H1 (cell line): ENCODE data around the gene MEIOB. TPM values are rescaled to one million over a fixed set of nuclear protein-coding genes. Genes with fewer than 3 reads are reported as not detected.

Experiments used
- CTCF ChIA-PET: fragments of 300-600 bp; sonication (Branson Sonifier 250); formaldehyde crosslinking; loops from one replicate; lab custom pipeline; 2021; ENCODE audit not compliant: partially characterized antibody; lab: Charles Lee
- POLR2A ChIA-PET: fragments of 300-600 bp; sonication (Branson Sonifier 250); formaldehyde crosslinking; loops from one replicate; lab custom pipeline; 2021; ENCODE audit warnings: inconsistent platforms; ENCODE audit not compliant: partially characterized antibody; lab: Charles Lee
- DNase-seq, 2 experiments: peaks; one replicate each; pipeline versions ENCODE4 v3.0.0 to v3.0.0-alpha.2; 2010 to 2022; ENCODE audit warnings: low spot score in 2 of 2, low read depth in 1 of 2, mixed read lengths in 1 of 2
- FAIRE-seq: peaks from 2 replicates; lab custom pipeline; 2011; peaks lifted over from hg19 to GRCh38; lab: Jason Lieb, UNC
- H2AFZ ChIP-seq: 2 replicates; pipeline ENCODE4 v1.8.1; 2012; ENCODE audit warnings: low read length, inconsistent platforms
- H2AK5ac ChIP-seq: 2 replicates; pipeline ENCODE4 v1.6.1; 2013; ENCODE audit warnings: low read depth, low read length
- H2BK120ac ChIP-seq: replicated peaks from 2 replicates; pipeline ENCODE3; 2013; ENCODE audit warnings: low read depth, low read length, inconsistent platforms
- H2BK12ac ChIP-seq: 2 replicates; pipeline ENCODE4 v1.6.1; 2013; ENCODE audit warnings: low read depth, low read length
- H2BK15ac ChIP-seq: 2 replicates; pipeline ENCODE4 v1.6.1; 2013; ENCODE audit warnings: low read length
- H2BK20ac ChIP-seq: 2 replicates; pipeline ENCODE4 v1.6.1; 2013; ENCODE audit warnings: low read length
- H2BK5ac ChIP-seq: 2 replicates; pipeline ENCODE4 v1.6.1; 2013; ENCODE audit warnings: low read depth, low read length
- H3K14ac ChIP-seq: 2 replicates; pipeline ENCODE4 v1.6.1; 2013; ENCODE audit warnings: inconsistent platforms; ENCODE audit not compliant: insufficient read length
- H3K18ac ChIP-seq: 2 replicates; pipeline ENCODE4 v1.6.1; 2013; ENCODE audit warnings: low read length; ENCODE audit errors: extremely low read depth
- H3K23ac ChIP-seq: 2 replicates; pipeline ENCODE4 v1.6.1; 2013; ENCODE audit warnings: inconsistent platforms; ENCODE audit not compliant: insufficient read length
- H3K23me2 ChIP-seq: 2 replicates; pipeline ENCODE4 v1.6.1; 2013; ENCODE audit warnings: low read depth, low read length
- H3K27ac ChIP-seq: 2 replicates; pipeline ENCODE4 v1.6.1; 2011; ENCODE audit warnings: low read depth, low read length, inconsistent platforms
- H3K27me3 ChIP-seq, 4 experiments: replicated peaks in 1 of 4; 1 replicate in 1 of 4; 2 replicates in 3 of 4; pipeline versions ENCODE4 v1.6.1 to v1.8.1; 2011 to 2013; ENCODE audit warnings: low read length in 3 of 4, mild to moderate bottlenecking in 3 of 4, inconsistent platforms in 2 of 4, mixed read lengths in 2 of 4, moderate library complexity in 1 of 4; ENCODE audit not compliant: control insufficient read depth in 3 of 4, insufficient read depth in 3 of 4; ENCODE audit errors: extremely low read depth in 1 of 4
- H3K36me3 ChIP-seq, 4 experiments: 2 replicates each; pipeline versions ENCODE4 v1.6.1 to v1.8.1; 2011 to 2013; ENCODE audit warnings: mild to moderate bottlenecking in 4 of 4, low read length in 3 of 4, moderate library complexity in 2 of 4, control low read depth in 1 of 4, inconsistent platforms in 1 of 4; ENCODE audit not compliant: insufficient read depth in 4 of 4, control insufficient read depth in 2 of 4
- H3K4ac ChIP-seq: replicated peaks from 2 replicates; pipeline ENCODE3; 2013; ENCODE audit warnings: low read length, low read depth, mixed read lengths, inconsistent platforms; ENCODE audit not compliant: insufficient read length
- H3K4me1 ChIP-seq, 4 experiments: replicated peaks in 1 of 4; 1 replicate in 1 of 4; 2 replicates in 3 of 4; pipeline versions ENCODE4 v1.6.1 to v1.8.1; 2011 to 2013; ENCODE audit warnings: low read length in 3 of 4, inconsistent platforms in 2 of 4, mixed read lengths in 1 of 4; ENCODE audit not compliant: insufficient read depth in 4 of 4, control insufficient read depth in 3 of 4
- H3K4me2 ChIP-seq, 2 experiments: 2 replicates each; pipeline versions ENCODE4 v1.6.1 to v1.8.1; 2011 to 2013; ENCODE audit warnings: low read depth in 2 of 2, low read length in 2 of 2, control low read depth in 1 of 2, inconsistent platforms in 1 of 2, mild to moderate bottlenecking in 1 of 2; ENCODE audit not compliant: insufficient read depth in 1 of 2
- H3K4me3 ChIP-seq, 4 experiments: fragments of 200-600, 300-600 bp in 1 of 4; sonication (generic), shearing (Covaris generic), sonication (Bioruptor Twin) in 1 of 4; 2 replicates each; pipeline versions ENCODE4 v1.5.1 to v1.8.1; 2011 to 2016; ENCODE audit warnings: low read length in 4 of 4, low read depth in 3 of 4, control low read depth in 2 of 4, inconsistent platforms in 2 of 4, mild to moderate bottlenecking in 2 of 4, mixed read lengths in 1 of 4, moderate library complexity in 1 of 4; ENCODE audit not compliant: insufficient read depth in 2 of 4; ENCODE audit errors: extremely low read depth in 1 of 4
- H3K56ac ChIP-seq: replicated peaks from 2 replicates; pipeline ENCODE3; 2013; ENCODE audit warnings: low read depth, mild to moderate bottlenecking, mixed read lengths, low read length, inconsistent platforms; ENCODE audit not compliant: insufficient read length
- H3K79me1 ChIP-seq: 2 replicates; pipeline ENCODE4 v1.6.1; 2013; ENCODE audit warnings: low read depth, low read length, control low read depth
- H3K79me2 ChIP-seq, 2 experiments: 2 replicates each; pipeline versions ENCODE4 v1.6.1 to v1.8.1; 2012 to 2013; ENCODE audit warnings: low read length in 2 of 2, mild to moderate bottlenecking in 2 of 2, inconsistent platforms in 1 of 2; ENCODE audit not compliant: insufficient read depth in 2 of 2, control insufficient read depth in 1 of 2
- H3K9ac ChIP-seq, 4 experiments: replicated peaks in 1 of 4; 1 replicate in 1 of 4; 2 replicates in 3 of 4; pipeline versions ENCODE4 v1.6.1 to v1.8.1; 2011 to 2013; ENCODE audit warnings: low read depth in 3 of 4, low read length in 3 of 4, control low read depth in 2 of 4, mild to moderate bottlenecking in 2 of 4, moderate library complexity in 2 of 4, inconsistent platforms in 1 of 4; ENCODE audit errors: extremely low read depth in 1 of 4
- H3K9me3 ChIP-seq, 2 experiments: 2 replicates each; pipeline versions ENCODE4 v1.6.1 to v1.8.1; 2012 to 2013; ENCODE audit warnings: mild to moderate bottlenecking in 2 of 2, moderate library complexity in 2 of 2, control low read depth in 1 of 2, inconsistent platforms in 1 of 2, low read depth in 1 of 2, low read length in 1 of 2, mixed read lengths in 1 of 2; ENCODE audit not compliant: insufficient read depth in 2 of 2
- H4K20me1 ChIP-seq, 2 experiments: replicated peaks in 1 of 2; 2 replicates each; pipeline versions ENCODE3 to v1.8.1; 2011 to 2013; ENCODE audit warnings: inconsistent platforms in 2 of 2, low read length in 2 of 2, mild to moderate bottlenecking in 1 of 2; ENCODE audit not compliant: insufficient read depth in 2 of 2, control insufficient read depth in 1 of 2
- H4K5ac ChIP-seq: 2 replicates; pipeline ENCODE4 v1.6.1; 2013; ENCODE audit warnings: low read length, low read depth, mixed read lengths, inconsistent platforms; ENCODE audit not compliant: insufficient read length
- H4K8ac ChIP-seq: 2 replicates; pipeline ENCODE4 v1.8.0; 2013; ENCODE audit warnings: mild to moderate bottlenecking, moderate library complexity, low read length, inconsistent platforms; ENCODE audit not compliant: insufficient read depth; ENCODE audit errors: extremely low read depth
- H4K91ac ChIP-seq: replicated peaks from 2 replicates; pipeline ENCODE3; 2013; ENCODE audit warnings: low read length, mixed read lengths, inconsistent platforms; ENCODE audit not compliant: insufficient read length
- ASH2L ChIP-seq: fragments of 200-600, 300-600 bp; sonication (generic); IDR thresholded peaks from one replicate; pipeline ENCODE4 v1.7.1; 2017; ENCODE audit warnings: low read length
- BCL11A ChIP-seq, 2 experiments: IDR thresholded peaks; one replicate each; pipeline ENCODE4 v1.6.1; 2011; ENCODE audit warnings: low read depth in 2 of 2, low read length in 2 of 2, mild to moderate bottlenecking in 2 of 2
- CHD1 ChIP-seq: IDR thresholded peaks from 2 replicates; pipeline ENCODE4 v1.6.1; 2012; ENCODE audit warnings: low read depth, low read length, improper control_type of control experiment
- CTCF ChIP-seq, 3 experiments: IDR thresholded peaks; 1 replicate in 2 of 3; 2 replicates in 1 of 3; pipeline versions ENCODE4 v1.5.1 to v1.6.1; 2011; ENCODE audit warnings: low read length in 3 of 3, mild to moderate bottlenecking in 3 of 3, inconsistent platforms in 2 of 3, low read depth in 1 of 3, moderate library complexity in 1 of 3; ENCODE audit not compliant: insufficient read depth in 1 of 3; ENCODE audit errors: control extremely low read depth in 1 of 3
- EP300 ChIP-seq, 2 experiments: IDR thresholded peaks; 1 replicate in 1 of 2; 2 replicates in 1 of 2; pipeline ENCODE4 v1.6.1; 2011 to 2012; ENCODE audit warnings: low read depth in 2 of 2, low read length in 2 of 2, mild to moderate bottlenecking in 2 of 2, borderline replicate concordance in 1 of 2, inconsistent platforms in 1 of 2, moderate library complexity in 1 of 2
- EZH2 ChIP-seq: fragments of 200-600 bp; sonication (generic); IDR thresholded peaks from 2 replicates; pipeline ENCODE4 v1.7.1; 2012; ENCODE audit warnings: low read depth, mild to moderate bottlenecking, moderate library complexity, low read length, inconsistent platforms; ENCODE audit not compliant: severe bottlenecking
- RAD21 ChIP-seq, 2 experiments: IDR thresholded peaks in 1 of 2; conservative IDR thresholded peaks in 1 of 2; 2 replicates each; pipeline ENCODE4 v1.6.1; 2011; ENCODE audit warnings: low read depth in 2 of 2, low read length in 2 of 2, improper control_type of control experiment in 1 of 2, inconsistent platforms in 1 of 2, mild to moderate bottlenecking in 1 of 2, moderate library complexity in 1 of 2
- RBBP5 ChIP-seq: IDR thresholded peaks from 2 replicates; pipeline ENCODE4 v1.7.1; 2012; ENCODE audit warnings: low read depth, mild to moderate bottlenecking, inconsistent platforms, low read length, moderate library complexity, borderline replicate concordance
- RXRA ChIP-seq: IDR thresholded peaks from 2 replicates; pipeline ENCODE4 v1.6.1; 2011; ENCODE audit warnings: low read depth, mild to moderate bottlenecking, low read length, moderate library complexity; ENCODE audit not compliant: insufficient read depth
- USF2 ChIP-seq: IDR thresholded peaks from 2 replicates; pipeline ENCODE4 v1.6.1; 2011; ENCODE audit warnings: low read length, improper control_type of control experiment
- WGBS, 2 experiments: shearing (Covaris generic) in 1 of 2; methylation state at CpG; one replicate each; pipeline versions ENCODE4 v1.1.6 to v1.1.7; 2013 to 2015; ENCODE audit warnings: low lambda C conversion rate in 2 of 2, mixed read lengths in 2 of 2, inconsistent platforms in 1 of 2, low coverage in 1 of 2, missing lambda C conversion rate in 1 of 2; ENCODE audit not compliant: insufficient replicate concordance in 2 of 2, insufficient coverage in 1 of 2, insufficient read length in 1 of 2; ENCODE audit errors: extremely low coverage in 1 of 2, missing lambda C conversion rate in 1 of 2; 5-methylcytosine and 5-hydroxymethylcytosine counted together
- polyA plus RNA-seq, 7 experiments: library from polyadenylated mRNA; depleted of rRNA in 3 of 7; stranded (reverse) in 5 of 7; unstranded in 2 of 7; fragments of >200 nt in 5 of 7; fragments of 200-250 nt in 2 of 7; gene quantifications; 1 replicate in 5 of 7; 2 replicates in 1 of 7; 4 replicates in 1 of 7; pipeline versions ENCODE4 v1.2.1 to v1.2.3, GENCODE V29; 2011 to 2013; ENCODE audit warnings: missing spikeins in 2 of 7, mixed read lengths in 2 of 7
- total RNA-seq: library from RNA; stranded (reverse); fragmentation: NEBNext Ultra II Directional; extraction: Animal tissue kit (Norgen Biotek cat#: 25700); gene quantifications from 2 replicates; pipeline ENCODE4 v1.2.1, GENCODE V29; 2021

Gene MEIOB
- total and polyA plus RNA-seq, 2 of the 8 experiments (the other 6 are each of a cell fraction or from before 2014, with no cell fraction given) = 0.63 to 1.1 TPM

GRCh38 chr16:1817276-1817589, 54.7 kb downstream of the MEIOB start:
- Histone ChIP-seq H4K8ac (peak overlapping the region; percentile 85; the same call in 1 of the 2 replicates), H3K27me3 (no peaks in the 10 kb centered on the region), H2BK15ac (no peak overlapping the region), H4K91ac (no peak overlapping the region), H2BK20ac (no peak overlapping the region), H3K4ac (no peak overlapping the region), H3K18ac (no peak overlapping the region), H3K23ac (no peak overlapping the region), H3K4me3 (no peak overlapping the region), H2BK12ac (no peak overlapping the region), H2BK120ac (no peak overlapping the region), H2AK5ac (no peak overlapping the region), H3K56ac (no peak overlapping the region), H2BK5ac (no peak overlapping the region), H3K14ac (no peak overlapping the region), H3K4me1 (no peaks in the 10 kb centered on the region), H3K27ac (no peak overlapping the region), H4K5ac (no peak overlapping the region), H3K79me1 (no peaks in the 10 kb centered on the region), H3K23me2 (no peaks in the 10 kb centered on the region), H3K79me2 (no peaks in the 10 kb centered on the region), H3K9ac (no peak overlapping the region), H2AFZ (no peak overlapping the region), H3K4me2 (no peak overlapping the region), H4K20me1 (peaks cover 3 to 4% of the 10 kb centered on the region in 2 experiments), H3K9me3 (no peaks in the 10 kb centered on the region), H3K36me3 (peaks cover 0 to 9% (median 4%) of the 10 kb centered on the region in 4 experiments; a peak in 5 of 8 replicates)
- no peak for FAIRE-seq
- DNase-seq = no peak
- POLR2A ChIA-PET = interaction anchor here (1.3 kb wide), 1 partner anchor 147 kb away, joined by 5 read pairs; the partner anchor contains the start of gene RPS2
- CTCF ChIA-PET = no interaction called here
- 94% methylated on average over 9 of the region's 9 CpGs; no CpG with 5 or more reads in 1 of the 2 experiments for WGBS, 2 experiments
- TF ChIP-seq EZH2 (no peak), USF2 (no peak), CHD1 (no peak), RBBP5 (no peak), RXRA (no peak), RAD21 (IDR thresholded peaks at IDR 0.05 in 1 of 2, conservative IDR thresholded peaks at IDR 0.05 in 1 of 2; ENCODE audit: low read depth in 2 of 2, low read length in 2 of 2) (no peak), EP300 (IDR thresholded peaks at IDR 0.05; ENCODE audit: borderline replicate concordance in 1 of 2, low read depth in 2 of 2, low read length in 2 of 2) (no peak), BCL11A (IDR thresholded peaks at IDR 0.05; ENCODE audit: low read depth in 2 of 2, low read length in 2 of 2) (no peak), ASH2L (no peak), CTCF (IDR thresholded peaks at IDR 0.05; ENCODE audit: control extremely low read depth in 1 of 3, insufficient read depth in 1 of 3, low read depth in 1 of 3, low read length in 3 of 3) (no peak)
